Panc1 (cell line): Measurements from ENCODE around the gene GKAP1. TPM values are rescaled to one million over a fixed set of nuclear protein-coding genes. Genes with fewer than 3 reads are reported as not detected.

Experiments
- ATAC-seq: fragments of 200-7000 bp; cut with Tn5 transposase; 2 replicates; pipeline ENCODE4 v1.9.1; 2020; ENCODE audit warnings: mild to moderate bottlenecking, moderate library complexity
- BruUV-seq: library from RNA; stranded (reverse); fragments of 400-500 nt; replicated peaks from 2 replicates; lab custom pipeline; 2021; lab: Mats Ljungman, UMichigan
- CTCF ChIA-PET: fragments of 300-600 bp; sonication (Branson Sonifier 250); formaldehyde crosslinking; loops from one replicate; lab custom pipeline; 2022; ENCODE audit warnings: antibody characterized with exemption; lab: Charles Lee
- POLR2A ChIA-PET: fragments of 300-600 bp; sonication (Branson Sonifier 250); formaldehyde crosslinking; loops from one replicate; lab custom pipeline; 2022; ENCODE audit warnings: antibody characterized with exemption; lab: Charles Lee
- DNase-seq: peaks from one replicate; pipeline ENCODE4 v3.0.0-alpha.2; 2010; ENCODE audit warnings: low read depth, low spot score
- H3K27ac ChIP-seq: 2 replicates; pipeline ENCODE4 v1.5.1; 2011; ENCODE audit warnings: mild to moderate bottlenecking, low read length, inconsistent platforms
- H3K27me3 ChIP-seq: fragments of 200-500 bp; sonication (Bioruptor generic); 2 replicates; pipeline ENCODE4 v1.6.0; 2014; ENCODE audit warnings: low read length, inconsistent platforms; ENCODE audit not compliant: control insufficient read depth, insufficient read depth
- H3K36me3 ChIP-seq: fragments of 200-500 bp; sonication (Bioruptor generic); 2 replicates; pipeline ENCODE4 v1.5.1; 2014; ENCODE audit warnings: inconsistent platforms, mild to moderate bottlenecking, low read length, moderate library complexity; ENCODE audit not compliant: control insufficient read depth, insufficient read depth
- H3K4me1 ChIP-seq: 2 replicates; pipeline ENCODE4 v1.5.1; 2011; ENCODE audit warnings: inconsistent platforms, mild to moderate bottlenecking, low read length, moderate library complexity; ENCODE audit not compliant: control insufficient read depth, insufficient read depth
- H3K4me3 ChIP-seq, 2 experiments: 2 replicates each; pipeline ENCODE4 v1.5.1; 2011 to 2012; ENCODE audit warnings: low read depth in 2 of 2, low read length in 2 of 2, mild to moderate bottlenecking in 2 of 2, inconsistent platforms in 1 of 2, moderate library complexity in 1 of 2
- H3K9me3 ChIP-seq: fragments of 200-500 bp; sonication (Bioruptor generic); 2 replicates; pipeline ENCODE4 v1.5.1; 2014; ENCODE audit warnings: low read depth, mild to moderate bottlenecking, inconsistent platforms, low read length, moderate library complexity; ENCODE audit not compliant: control insufficient read depth, insufficient read depth
- POLR2AphosphoS5 ChIP-seq: IDR thresholded peaks from 2 replicates; pipeline ENCODE4 v1.6.1; 2012; ENCODE audit warnings: mild to moderate bottlenecking, low read depth, low read length, moderate library complexity
- SIN3A ChIP-seq: IDR thresholded peaks from 2 replicates; pipeline ENCODE4 v1.6.1; 2012; ENCODE audit warnings: low read depth, mild to moderate bottlenecking, low read length, moderate library complexity, borderline replicate concordance; ENCODE audit not compliant: insufficient read depth
- TCF7L2 ChIP-seq: IDR thresholded peaks from 2 replicates; pipeline ENCODE4 v1.6.1; 2011; ENCODE audit warnings: mild to moderate bottlenecking, low read depth, low read length, inconsistent platforms
- in situ Hi-C: cut with HindIII; loops from 2 replicates; pipeline ENCODE4 v1.10.0; 2016; ENCODE audit warnings: low sequenced_read_pairs, low pct_unique_long_range_greater_than_20kb
- intact Hi-C: fragments of 100-400 bp; cut with micrococcal nuclease; formaldehyde crosslinking; loops from one replicate; pipeline ENCODE4 v1.10.0; 2022; ENCODE audit not compliant: unreplicated experiment
- total RNA-seq: library from RNA; stranded (reverse); gene quantifications from one replicate; pipeline ENCODE4 v1.2.1, GENCODE V29; 2021; ENCODE audit not compliant: unreplicated experiment
- TF ChIP-seq, protein P1 (sequence below), 2 experiments: IDR thresholded peaks; 2 replicates each; pipeline ENCODE4 v1.6.1; 2011 to 2012; ENCODE audit warnings: low read depth in 2 of 2, control low read depth in 1 of 2, low read length in 1 of 2, mild to moderate bottlenecking in 1 of 2, moderate library complexity in 1 of 2; ENCODE audit not compliant: insufficient read depth in 1 of 2
- TF ChIP-seq, protein P2 (sequence below): fragments of 450-650 bp; IDR thresholded peaks from 2 replicates; pipeline ENCODE4 v1.5.1; 2017; ENCODE audit warnings: mild to moderate bottlenecking

The GKAP1 gene
- total RNA-seq, 1 experiment from 2014 or later: 5.2 TPM

- H3K4me3 ChIP-seq: no peak overlapping the region
Measured at GRCh38 chr9:83715794-83716193, 101.8 kb downstream of the GKAP1 start.

GRCh38 chr9:83715221-83715620 lies 102.3 kb downstream of the GKAP1 start:
- no peak for ATAC-seq
- no TSS peak for BruUV-seq
- intact Hi-C loops: no loop called here
- H3K4me1 ChIP-seq: no peaks in the 10 kb centered on the region
- no peak for DNase-seq
- H3K27ac ChIP-seq: no peak overlapping the region
- ChIA-PET CTCF (no interaction called here), POLR2A (no interaction called here)
- H3K9me3 ChIP-seq: no peaks in the 10 kb centered on the region
- no peak overlapping the region for H3K4me3 ChIP-seq
- in situ Hi-C loops: no loop called here
- no peaks in the 10 kb centered on the region for H3K27me3 ChIP-seq
- TF ChIP-seq SIN3A (no peak), TCF7L2 (no peak), POLR2AphosphoS5 (no peak)
- TF ChIP-seq, protein P1, sequence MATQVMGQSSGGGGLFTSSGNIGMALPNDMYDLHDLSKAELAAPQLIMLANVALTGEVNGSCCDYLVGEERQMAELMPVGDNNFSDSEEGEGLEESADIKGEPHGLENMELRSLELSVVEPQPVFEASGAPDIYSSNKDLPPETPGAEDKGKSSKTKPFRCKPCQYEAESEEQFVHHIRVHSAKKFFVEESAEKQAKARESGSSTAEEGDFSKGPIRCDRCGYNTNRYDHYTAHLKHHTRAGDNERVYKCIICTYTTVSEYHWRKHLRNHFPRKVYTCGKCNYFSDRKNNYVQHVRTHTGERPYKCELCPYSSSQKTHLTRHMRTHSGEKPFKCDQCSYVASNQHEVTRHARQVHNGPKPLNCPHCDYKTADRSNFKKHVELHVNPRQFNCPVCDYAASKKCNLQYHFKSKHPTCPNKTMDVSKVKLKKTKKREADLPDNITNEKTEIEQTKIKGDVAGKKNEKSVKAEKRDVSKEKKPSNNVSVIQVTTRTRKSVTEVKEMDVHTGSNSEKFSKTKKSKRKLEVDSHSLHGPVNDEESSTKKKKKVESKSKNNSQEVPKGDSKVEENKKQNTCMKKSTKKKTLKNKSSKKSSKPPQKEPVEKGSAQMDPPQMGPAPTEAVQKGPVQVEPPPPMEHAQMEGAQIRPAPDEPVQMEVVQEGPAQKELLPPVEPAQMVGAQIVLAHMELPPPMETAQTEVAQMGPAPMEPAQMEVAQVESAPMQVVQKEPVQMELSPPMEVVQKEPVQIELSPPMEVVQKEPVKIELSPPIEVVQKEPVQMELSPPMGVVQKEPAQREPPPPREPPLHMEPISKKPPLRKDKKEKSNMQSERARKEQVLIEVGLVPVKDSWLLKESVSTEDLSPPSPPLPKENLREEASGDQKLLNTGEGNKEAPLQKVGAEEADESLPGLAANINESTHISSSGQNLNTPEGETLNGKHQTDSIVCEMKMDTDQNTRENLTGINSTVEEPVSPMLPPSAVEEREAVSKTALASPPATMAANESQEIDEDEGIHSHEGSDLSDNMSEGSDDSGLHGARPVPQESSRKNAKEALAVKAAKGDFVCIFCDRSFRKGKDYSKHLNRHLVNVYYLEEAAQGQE (IDR thresholded peaks at IDR 0.05; ENCODE audit: insufficient read depth in 1 of 2, low read depth in 2 of 2, low read length in 1 of 2): no peak
- TF ChIP-seq, protein P2, sequence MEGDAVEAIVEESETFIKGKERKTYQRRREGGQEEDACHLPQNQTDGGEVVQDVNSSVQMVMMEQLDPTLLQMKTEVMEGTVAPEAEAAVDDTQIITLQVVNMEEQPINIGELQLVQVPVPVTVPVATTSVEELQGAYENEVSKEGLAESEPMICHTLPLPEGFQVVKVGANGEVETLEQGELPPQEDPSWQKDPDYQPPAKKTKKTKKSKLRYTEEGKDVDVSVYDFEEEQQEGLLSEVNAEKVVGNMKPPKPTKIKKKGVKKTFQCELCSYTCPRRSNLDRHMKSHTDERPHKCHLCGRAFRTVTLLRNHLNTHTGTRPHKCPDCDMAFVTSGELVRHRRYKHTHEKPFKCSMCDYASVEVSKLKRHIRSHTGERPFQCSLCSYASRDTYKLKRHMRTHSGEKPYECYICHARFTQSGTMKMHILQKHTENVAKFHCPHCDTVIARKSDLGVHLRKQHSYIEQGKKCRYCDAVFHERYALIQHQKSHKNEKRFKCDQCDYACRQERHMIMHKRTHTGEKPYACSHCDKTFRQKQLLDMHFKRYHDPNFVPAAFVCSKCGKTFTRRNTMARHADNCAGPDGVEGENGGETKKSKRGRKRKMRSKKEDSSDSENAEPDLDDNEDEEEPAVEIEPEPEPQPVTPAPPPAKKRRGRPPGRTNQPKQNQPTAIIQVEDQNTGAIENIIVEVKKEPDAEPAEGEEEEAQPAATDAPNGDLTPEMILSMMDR: no peak
- H3K36me3 ChIP-seq: no peaks in the 10 kb centered on the region

More at GRCh38 chr9:83715794-83716193, 101.8 kb downstream of the GKAP1 start:
- Histone ChIP-seq H3K27ac (no peak overlapping the region), H3K4me1 (no peaks in the 10 kb centered on the region), H3K36me3 (no peaks in the 10 kb centered on the region), H3K9me3 (no peaks in the 10 kb centered on the region), H3K27me3 (no peaks in the 10 kb centered on the region)
- no TSS peak for BruUV-seq
- TF ChIP-seq SIN3A (no peak), TCF7L2 (no peak), POLR2AphosphoS5 (no peak)
- TF ChIP-seq, protein P2: no peak
- TF ChIP-seq, protein P1 (IDR thresholded peaks at IDR 0.05; ENCODE audit: insufficient read depth in 1 of 2, low read depth in 2 of 2, low read length in 1 of 2): no peak
- in situ Hi-C loops (no loop called here), intact Hi-C loops (no loop called here)
- ATAC-seq (no peak), DNase-seq (no peak)
- POLR2A ChIA-PET: no interaction called here
- CTCF ChIA-PET: no interaction called here
